Ectodermal cell (in vitro differentiated cells): ENCODE results near the gene USP6NL.
"Not testable (repeated sequence)": the region's sequence is repeated elsewhere in the genome, so short reads cannot be mapped to it uniquely, and the experiment has no call there.

Source experiments
- H3K27ac ChIP-seq: 2 replicates; pipeline ENCODE4 v1.7.0; 2013; ENCODE audit warnings: mild to moderate bottlenecking, low read depth, low read length; ENCODE audit not compliant: insufficient read depth, poor library complexity, severe bottlenecking
- H3K27me3 ChIP-seq: 2 replicates; pipeline ENCODE4 v1.7.0; 2013; ENCODE audit warnings: mild to moderate bottlenecking, low read length; ENCODE audit not compliant: insufficient read depth, control insufficient read depth, poor library complexity, severe bottlenecking
- H3K36me3 ChIP-seq: one replicate; pipeline ENCODE4 v1.7.0; 2013; ENCODE audit warnings: low read length; ENCODE audit not compliant: control insufficient read depth, insufficient read depth
- H3K4me1 ChIP-seq: one replicate; pipeline ENCODE4 v1.7.0; 2013; ENCODE audit warnings: low read length; ENCODE audit not compliant: control insufficient read depth, insufficient read depth
- H3K4me3 ChIP-seq: 2 replicates; pipeline ENCODE4 v1.7.0; 2013; ENCODE audit warnings: low read depth, low read length, control low read depth; ENCODE audit not compliant: insufficient read depth
- H3K9me3 ChIP-seq: 2 replicates; pipeline ENCODE4 v1.7.0; 2013; ENCODE audit warnings: mild to moderate bottlenecking, low read length, moderate library complexity; ENCODE audit not compliant: control insufficient read depth
- WGBS, 2 experiments: methylation state at CpG; one replicate each; pipeline ENCODE4 v1.1.7; 2013; ENCODE audit warnings: missing lambda C conversion rate in 2 of 2; 5-methylcytosine and 5-hydroxymethylcytosine counted together

The USP6NL gene

GRCh38 chr10:11444531-11445228 lies 166.8 kb downstream of the USP6NL start:
- Histone ChIP-seq H3K4me1 (no peaks in the 10 kb centered on the region), H3K4me3 (no peak overlapping the region), H3K36me3 (no peaks in the 10 kb centered on the region), H3K9me3 (no peaks in the 10 kb centered on the region), H3K27ac (no peak overlapping the region), H3K27me3 (no peaks in the 10 kb centered on the region)
- WGBS, 2 experiments: 75% methylated on average over 26 to 27 of the region's 27 CpGs

GRCh38 chr10:11444155-11444530 lies 167.3 kb downstream of the USP6NL start:
- Histone ChIP-seq H3K27me3 (no peaks in the 10 kb centered on the region), H3K9me3 (no peaks in the 10 kb centered on the region), H3K36me3 (no peaks in the 10 kb centered on the region), H3K27ac (no peak overlapping the region), H3K4me1 (no peaks in the 10 kb centered on the region), H3K4me3 (no peak overlapping the region)
- 81 to 85% methylated on average over 11 of the region's 11 CpGs for WGBS, 2 experiments

GRCh38 chr10:11443468-11444154 lies 167.8 kb downstream of the USP6NL start:
- H3K9me3 ChIP-seq: no peaks in the 10 kb centered on the region
- H3K4me1 ChIP-seq: no peaks in the 10 kb centered on the region
- H3K27ac ChIP-seq: no peak overlapping the region
- H3K4me3 ChIP-seq: no peak overlapping the region
- H3K27me3 ChIP-seq: no peaks in the 10 kb centered on the region
- no peaks in the 10 kb centered on the region for H3K36me3 ChIP-seq
- 95% methylated on average over 23 of the region's 23 CpGs for WGBS, 2 experiments

- no peak overlapping the region for H3K4me3 ChIP-seq
- H3K36me3 ChIP-seq: no peaks in the 10 kb centered on the region
- H3K9me3 ChIP-seq: no peaks in the 10 kb centered on the region
- H3K4me1 ChIP-seq: peaks cover 10% of the 10 kb centered on the region
- H3K27ac ChIP-seq: no peak overlapping the region
- 96 to 98% methylated on average over 16 of the region's 16 CpGs for WGBS, 2 experiments
- H3K27me3 ChIP-seq: no peaks in the 10 kb centered on the region
These were observed 169.3 kb downstream of the USP6NL start for GRCh38 chr10:11442001-11442773.

- Histone ChIP-seq H3K27ac (no peak overlapping the region), H3K4me3 (no peak overlapping the region), H3K27me3 (no peaks in the 10 kb centered on the region), H3K9me3 (no peaks in the 10 kb centered on the region), H3K4me1 (peaks cover 13% of the 10 kb centered on the region), H3K36me3 (no peaks in the 10 kb centered on the region)
- 91 to 93% methylated on average over 16 of the region's 16 CpGs for WGBS, 2 experiments
These were observed 170.3 kb downstream of the USP6NL start for GRCh38 chr10:11441151-11441535.

- 77% methylated on average over 13 to 15 of the region's 15 CpGs for WGBS, 2 experiments
These were observed 170.9 kb downstream of the USP6NL start for GRCh38 chr10:11440250-11441150.

GRCh38 chr10:11439523-11440053 lies 171.9 kb downstream of the USP6NL start:
- H3K36me3 ChIP-seq: no peaks in the 10 kb centered on the region
- H3K27ac ChIP-seq: no peak overlapping the region
- peaks cover 28% of the 10 kb centered on the region for H3K4me1 ChIP-seq
- WGBS, 2 experiments: 91 to 92% methylated on average over 13 of the region's 13 CpGs
- H3K4me3 ChIP-seq: no peak overlapping the region
- H3K27me3 ChIP-seq: no peaks in the 10 kb centered on the region
- H3K9me3 ChIP-seq: no peaks in the 10 kb centered on the region

More at GRCh38 chr10:11440250-11441150, 170.9 kb downstream of the USP6NL start:
- Histone ChIP-seq H3K27me3 (no peaks in the 10 kb centered on the region), H3K4me1 (peaks cover 19% of the 10 kb centered on the region), H3K27ac (no peak overlapping the region), H3K9me3 (no peaks in the 10 kb centered on the region), H3K36me3 (no peaks in the 10 kb centered on the region), H3K4me3 (no peak overlapping the region)

GRCh38 chr10:11437391-11438142 lies 173.9 kb downstream of the USP6NL start:
- Histone ChIP-seq H3K36me3 (no peaks in the 10 kb centered on the region), H3K27me3 (no peaks in the 10 kb centered on the region)
- 76 to 78% methylated on average over 26 of the region's 26 CpGs for WGBS, 2 experiments

GRCh38 chr10:11436445-11436844 lies 175.0 kb downstream of the USP6NL start:
- peaks cover 28% of the 10 kb centered on the region for H3K4me1 ChIP-seq
- H3K27ac ChIP-seq, H3K4me3 ChIP-seq, H3K36me3 ChIP-seq, H3K27me3 ChIP-seq, H3K9me3 ChIP-seq: not testable (repeated sequence)
- 93 to 95% methylated on average over 13 of the region's 13 CpGs for WGBS, 2 experiments

More at GRCh38 chr10:11437391-11438142, 173.9 kb downstream of the USP6NL start:
- Histone ChIP-seq H3K9me3 (no peaks in the 10 kb centered on the region), H3K27ac (no peak overlapping the region), H3K4me3 (no peak overlapping the region), H3K4me1 (peaks cover 28% of the 10 kb centered on the region)
